CD4-positive, alpha-beta memory T cell (primary cell): ENCODE results near the gene COX20. TPM values are rescaled to one million over a fixed set of nuclear protein-coding genes. Genes with fewer than 3 reads are reported as not detected.

Experiments
- polyA plus RNA-seq, 2 donors: library from polyadenylated mRNA; unstranded; fragments of 300-500 nt; fragmentation: Illumina TruSeq; gene quantifications; one replicate each; pipeline ENCODE4 v1.2.3, GENCODE V29; 2021
- total RNA-seq, 2 experiments: library from RNA; stranded (reverse); gene quantifications; one replicate each; pipeline ENCODE4 v1.2.3, GENCODE V29; 2021

COX20 gene
- total and polyA plus RNA-seq, 4 experiments from 2014 or later = 31.3 to 65.7 (median 37.8) TPM

Other genes starting within 250 kb of the COX20 start
- 10 to 100 TPM; 21.1 to 22.8 TPM for gene DESI2, start 182.5 kb upstream of the COX20 start, total RNA-seq
- gene DESI2, start 182.5 kb upstream of the COX20 start, polyA plus RNA-seq = 10 to 100 TPM; 13.0 to 16.7 TPM
- 100 to 1,000 TPM; 370 to 385 TPM for gene HNRNPU, start 28.9 kb downstream of the COX20 start, total RNA-seq
- 100 to 1,000 TPM; 126 to 357 TPM for gene HNRNPU, start 28.9 kb downstream of the COX20 start, polyA plus RNA-seq